ENCODE results near the gene PPP1R1B. TPM values are rescaled to one million over a fixed set of nuclear protein-coding genes. Genes with fewer than 3 reads are reported as not detected.
A peak's percentile ranks its signal among the peaks of the same experiment; 100 is the strongest.

The PPP1R1B gene
- polyA plus RNA-seq, 1 donor (not counting 4 experiments of a cell fraction or from before 2014, with no cell fraction given): 0.18 TPM

DNA sequence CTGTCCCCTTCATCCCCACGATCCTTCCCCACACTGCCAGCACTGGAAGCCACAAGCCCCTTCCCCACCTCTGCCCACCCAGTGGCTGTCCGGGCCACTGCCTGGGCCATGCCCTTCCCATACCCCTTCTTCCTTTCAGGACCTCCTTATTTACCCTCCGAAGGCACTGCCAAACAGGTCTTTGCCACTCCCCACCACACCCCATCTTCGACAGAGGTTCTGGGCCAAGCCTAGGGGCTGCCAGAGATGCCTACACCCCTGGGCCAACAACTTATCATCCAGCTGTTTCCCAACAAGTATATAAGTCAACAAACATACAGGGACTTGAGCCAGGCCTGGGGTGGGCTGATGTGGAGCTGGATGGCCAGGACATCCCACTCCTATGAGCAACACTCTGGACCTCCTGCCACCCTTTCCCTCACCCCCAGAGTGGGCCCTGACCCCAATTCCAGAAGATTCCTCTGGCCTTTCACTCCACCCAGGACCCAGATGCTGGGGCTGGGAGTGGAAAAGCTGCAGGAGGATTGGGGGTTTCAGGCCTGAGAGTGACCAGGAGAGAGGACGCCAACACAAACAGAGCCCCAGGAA is 1.5 kb upstream of the PPP1R1B start:
- no peak overlapping the region for H3K27ac ChIP-seq (ENCODE audit: control insufficient read depth, insufficient read depth, low read length)
- H2AFZ ChIP-seq (ENCODE audit: control insufficient read depth, low read length): no peak overlapping the region
- peak overlapping the region; percentile 37 for H3K4me2 ChIP-seq (ENCODE audit: control insufficient read depth, extremely low read depth, insufficient read depth, low read depth, low read length)
- no peak for FAIRE-seq
- no peaks in the 10 kb centered on the region for H3K9me3 ChIP-seq (ENCODE audit: control insufficient read depth, low read depth, low read length)
- H3K9me1 ChIP-seq (ENCODE audit: control insufficient read depth, extremely low read depth, insufficient read depth, low read length): no peaks in the 10 kb centered on the region
- no peak overlapping the region for H3K4me3 ChIP-seq (ENCODE audit: control insufficient read depth in 2 of 3, extremely low read depth in 1 of 3, insufficient read depth in 2 of 3, low read depth in 1 of 3, low read length in 3 of 3)
- TF ChIP-seq EZH2 (IDR thresholded peaks at IDR 0.05; ENCODE audit: low read length): no peak
- TF ChIP-seq, protein P1, sequence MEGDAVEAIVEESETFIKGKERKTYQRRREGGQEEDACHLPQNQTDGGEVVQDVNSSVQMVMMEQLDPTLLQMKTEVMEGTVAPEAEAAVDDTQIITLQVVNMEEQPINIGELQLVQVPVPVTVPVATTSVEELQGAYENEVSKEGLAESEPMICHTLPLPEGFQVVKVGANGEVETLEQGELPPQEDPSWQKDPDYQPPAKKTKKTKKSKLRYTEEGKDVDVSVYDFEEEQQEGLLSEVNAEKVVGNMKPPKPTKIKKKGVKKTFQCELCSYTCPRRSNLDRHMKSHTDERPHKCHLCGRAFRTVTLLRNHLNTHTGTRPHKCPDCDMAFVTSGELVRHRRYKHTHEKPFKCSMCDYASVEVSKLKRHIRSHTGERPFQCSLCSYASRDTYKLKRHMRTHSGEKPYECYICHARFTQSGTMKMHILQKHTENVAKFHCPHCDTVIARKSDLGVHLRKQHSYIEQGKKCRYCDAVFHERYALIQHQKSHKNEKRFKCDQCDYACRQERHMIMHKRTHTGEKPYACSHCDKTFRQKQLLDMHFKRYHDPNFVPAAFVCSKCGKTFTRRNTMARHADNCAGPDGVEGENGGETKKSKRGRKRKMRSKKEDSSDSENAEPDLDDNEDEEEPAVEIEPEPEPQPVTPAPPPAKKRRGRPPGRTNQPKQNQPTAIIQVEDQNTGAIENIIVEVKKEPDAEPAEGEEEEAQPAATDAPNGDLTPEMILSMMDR (optimal IDR thresholded peaks at IDR 0.05 in 1 of 3, IDR thresholded peaks at IDR 0.05 in 1 of 3, conservative IDR thresholded peaks at IDR 0.05 in 1 of 3; ENCODE audit: extremely low read depth in 1 of 3, insufficient read depth in 2 of 3, low read length in 3 of 3): no peak
- dilution Hi-C loops (cut with MboI; ENCODE audit: extremely low pct_ligation_motif_present, low sequenced_read_pairs): no loop called here
- H3K27me3 ChIP-seq (ENCODE audit: control insufficient read depth, extremely low read depth, insufficient read depth, low read length): peaks cover 48% of the 10 kb centered on the region
- H3K4me1 ChIP-seq (ENCODE audit: control insufficient read depth, extremely low read depth, insufficient read depth, low read length): peaks cover 34% of the 10 kb centered on the region
- H3K36me3 ChIP-seq (ENCODE audit: control insufficient read depth in 2 of 2, extremely low read depth in 1 of 2, insufficient read depth in 2 of 2, low read length in 2 of 2): no peaks in the 10 kb centered on the region
- no peak for DNase-seq (ENCODE audit: low read depth, low spot score)
- no peaks in the 10 kb centered on the region for H3K79me2 ChIP-seq (ENCODE audit: control insufficient read depth, insufficient read depth, low read length)
- H3K9ac ChIP-seq (ENCODE audit: control insufficient read depth, extremely low read depth, insufficient read depth, low read length): no peak overlapping the region
- peaks cover 2% of the 10 kb centered on the region for H4K20me1 ChIP-seq (ENCODE audit: control insufficient read depth, extremely low read depth, insufficient read depth, low read length)

- TF ChIP-seq EZH2 (IDR thresholded peaks at IDR 0.05; ENCODE audit: low read length): peak; percentile 91
- TF ChIP-seq, protein P1 (optimal IDR thresholded peaks at IDR 0.05 in 1 of 3, IDR thresholded peaks at IDR 0.05 in 1 of 3, conservative IDR thresholded peaks at IDR 0.05 in 1 of 3; ENCODE audit: extremely low read depth in 1 of 3, insufficient read depth in 2 of 3, low read length in 3 of 3): no peak
- Histone ChIP-seq H3K79me2 (ENCODE audit: control insufficient read depth, insufficient read depth, low read length) (no peaks in the 10 kb centered on the region), H3K9ac (ENCODE audit: control insufficient read depth, extremely low read depth, insufficient read depth, low read length) (peak overlapping the region; percentile 37), H2AFZ (ENCODE audit: control insufficient read depth, low read length) (peak overlapping the region; percentile 81), H3K4me3 (ENCODE audit: control insufficient read depth in 2 of 3, extremely low read depth in 1 of 3, insufficient read depth in 2 of 3, low read depth in 1 of 3, low read length in 3 of 3) (peak overlapping the region in 2 of 3 experiments; percentile 57 to 61), H4K20me1 (ENCODE audit: control insufficient read depth, extremely low read depth, insufficient read depth, low read length) (peaks cover 2% of the 10 kb centered on the region), H3K36me3 (ENCODE audit: control insufficient read depth in 2 of 2, extremely low read depth in 1 of 2, insufficient read depth in 2 of 2, low read length in 2 of 2) (no peaks in the 10 kb centered on the region), H3K9me3 (ENCODE audit: control insufficient read depth, low read depth, low read length) (no peaks in the 10 kb centered on the region), H3K4me1 (ENCODE audit: control insufficient read depth, extremely low read depth, insufficient read depth, low read length) (peaks cover 42% of the 10 kb centered on the region), H3K27me3 (ENCODE audit: control insufficient read depth, extremely low read depth, insufficient read depth, low read length) (peaks cover 39% of the 10 kb centered on the region), H3K9me1 (ENCODE audit: control insufficient read depth, extremely low read depth, insufficient read depth, low read length) (no peaks in the 10 kb centered on the region), H3K4me2 (ENCODE audit: control insufficient read depth, extremely low read depth, insufficient read depth, low read depth, low read length) (peak overlapping the region; percentile 87), H3K27ac (ENCODE audit: control insufficient read depth, insufficient read depth, low read length) (no peak overlapping the region)
- DNase-seq (ENCODE audit: low read depth, low spot score) (no peak), FAIRE-seq (no peak)
- dilution Hi-C loops (cut with MboI; ENCODE audit: extremely low pct_ligation_motif_present, low sequenced_read_pairs): no loop called here
These were observed 427 bp downstream of the PPP1R1B start for GRCh38 chr17:39627047-39627711.
